IMR-90 (cell line): ENCODE data around the gene SRP19.

Experiments used
- BHLHE40 ChIP-seq: fragments of 150-350 bp; IDR thresholded peaks from 2 replicates; pipeline ENCODE4 v1.6.1; 2016; ENCODE audit warnings: mild to moderate bottlenecking, low read depth, low read length
- CTCF ChIP-seq: conservative IDR thresholded peaks from 2 replicates; pipeline ENCODE4 v1.5.1; 2012; ENCODE audit warnings: mild to moderate bottlenecking, low read depth, low read length, improper control_type of control experiment
- FOS ChIP-seq: fragments of 150-350 bp; IDR thresholded peaks from 2 replicates; pipeline ENCODE4 v1.6.1; 2016; ENCODE audit warnings: low read depth, low read length
- MAFK ChIP-seq: IDR thresholded peaks from 2 replicates; pipeline ENCODE4 v1.6.1; 2012; ENCODE audit warnings: low read depth, low read length, improper control_type of control experiment
- MXI1 ChIP-seq: IDR thresholded peaks from 2 replicates; pipeline ENCODE4 v1.6.1; 2012; ENCODE audit warnings: low read depth, mild to moderate bottlenecking, low read length, moderate library complexity, borderline replicate concordance
- NFE2L2 ChIP-seq: fragments of 150-350 bp; IDR thresholded peaks from 2 replicates; pipeline ENCODE4 v1.6.1; 2016; ENCODE audit warnings: low read depth, mild to moderate bottlenecking, low read length
- POLR2A ChIP-seq: IDR thresholded peaks from 2 replicates; pipeline ENCODE4 v1.6.1; 2012; ENCODE audit warnings: mild to moderate bottlenecking, low read depth, low read length
- RFX5 ChIP-seq: IDR thresholded peaks from 2 replicates; pipeline ENCODE4 v1.8.0; 2012; ENCODE audit warnings: low read depth, mild to moderate bottlenecking, low read length, moderate library complexity

- no peak for TF ChIP-seq POLR2A
- no peak for TF ChIP-seq CTCF
- TF ChIP-seq MXI1, result no peak
- no peak for TF ChIP-seq FOS
- no peak for TF ChIP-seq BHLHE40
- no peak for TF ChIP-seq RFX5
- no peak for TF ChIP-seq NFE2L2
- TF ChIP-seq MAFK, result no peak
These were observed 37.4 kb upstream of the SRP19 start for GRCh38 chr5:112823656-112824055.
